GM12892 (cell line): Measurements from ENCODE around the gene AFMID.

Source experiments
- POLR2A ChIP-seq: IDR thresholded peaks from 2 replicates; pipeline ENCODE4 v1.6.1; 2011; ENCODE audit warnings: low read depth, low read length, control low read depth
- POLR2AphosphoS5 ChIP-seq: IDR thresholded peaks from 2 replicates; pipeline ENCODE4 v1.6.1; 2011; ENCODE audit warnings: low read depth, low read length, control low read depth
- TAF1 ChIP-seq: IDR thresholded peaks from 2 replicates; pipeline ENCODE4 v1.6.1; 2011; ENCODE audit warnings: low read depth, mild to moderate bottlenecking, control low read depth, low read length, borderline replicate concordance

DNA sequence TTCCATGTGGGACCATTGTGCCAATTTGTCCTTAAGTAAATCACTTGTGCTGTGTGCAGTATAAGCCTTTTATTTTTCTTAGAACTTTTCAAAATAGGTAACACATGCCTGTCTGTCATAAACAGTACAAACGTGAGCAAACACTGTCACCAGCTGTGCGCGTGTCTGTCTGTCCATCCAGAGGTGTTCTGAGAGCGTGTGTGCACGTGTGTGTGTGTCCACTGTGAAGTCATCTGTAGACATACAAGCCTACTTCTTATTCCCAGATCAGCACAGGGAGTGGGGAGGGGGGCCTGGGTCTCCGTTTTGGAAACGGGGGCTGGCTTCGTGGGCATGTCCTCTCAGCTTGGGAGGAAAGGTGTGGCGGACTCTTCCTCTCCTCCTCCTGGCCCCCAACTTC lies 53.7 kb downstream of the AFMID start:
- TF ChIP-seq POLR2AphosphoS5 = no peak
- no peak for TF ChIP-seq TAF1
- TF ChIP-seq POLR2A = no peak
